ENCODE measurements around the gene AP2A2.

The AP2A2 gene

GRCh38 chr11:945986-946385 is 20.3 kb downstream of the AP2A2 start:
- no peak overlapping the region for H3K27ac ChIP-seq

GRCh38 chr11:947744-948143 is 22.1 kb downstream of the AP2A2 start:
- TF ChIP-seq CTCF (conservative IDR thresholded peaks at IDR 0.05) = no peak
- H3K27ac ChIP-seq = no peak overlapping the region

More at GRCh38 chr11:945986-946385, 20.3 kb downstream of the AP2A2 start:
- no peak for TF ChIP-seq CTCF (conservative IDR thresholded peaks at IDR 0.05)

- H3K27ac ChIP-seq = peak overlapping the region; percentile 89
- no peak for TF ChIP-seq CTCF (conservative IDR thresholded peaks at IDR 0.05)
Measured at GRCh38 chr11:951507-951906, 25.8 kb downstream of the AP2A2 start.

- H3K27ac ChIP-seq = peak overlapping the region; percentile 89
- no peak for TF ChIP-seq CTCF (conservative IDR thresholded peaks at IDR 0.05)
Measured at GRCh38 chr11:952406-953385, 27.0 kb downstream of the AP2A2 start.

- TF ChIP-seq CTCF (conservative IDR thresholded peaks at IDR 0.05) = no peak
- peak overlapping the region; percentile 89 for H3K27ac ChIP-seq
Measured at GRCh38 chr11:953512-953911, 27.8 kb downstream of the AP2A2 start.

GRCh38 chr11:954392-955153 is 28.9 kb downstream of the AP2A2 start:
- peak overlapping the region; percentile 89 for H3K27ac ChIP-seq
- no peak for TF ChIP-seq CTCF (conservative IDR thresholded peaks at IDR 0.05)

Data from VCaP (cell line).